Esophagus muscularis mucosa (tissue), 4 donors: ENCODE data around the gene RAB12.

ENCODE experiments used
- CTCF ChIP-seq, 3 experiments: fragments of 200-600 bp in 2 of 3; fragments of 450-650 bp in 1 of 3; sonication (generic) in 2 of 3; IDR thresholded peaks; one replicate each; pipeline ENCODE4 v1.5.1; 2017 to 2019; ENCODE audit warnings: antibody characterized with exemption in 3 of 3, mild to moderate bottlenecking in 2 of 3, moderate library complexity in 1 of 3
- EP300 ChIP-seq: sonication (generic); formaldehyde crosslinking; IDR thresholded peaks from one replicate; pipeline ENCODE4 v1.6.1; 2017; ENCODE audit warnings: antibody characterized with exemption
- POLR2A ChIP-seq: fragments of 450-650 bp; IDR thresholded peaks from one replicate; pipeline ENCODE4 v1.6.1; 2017; ENCODE audit warnings: antibody characterized with exemption, moderate library complexity, mild to moderate bottlenecking, low read depth

GRCh38 chr18:8658858-8659485 is 49.7 kb downstream of the RAB12 start:
- TF ChIP-seq POLR2A (no peak), CTCF (IDR thresholded peaks at IDR 0.05) (no peak), EP300 (no peak)
